Nucleus accumbens (tissue), 56 donors: ENCODE measurements around the gene HNRNPLL.
A peak's percentile ranks its signal among the peaks of the same experiment; 100 is the strongest.
"Not testable (repeated sequence)": the region's sequence is repeated elsewhere in the genome, so short reads cannot be mapped to it uniquely, and the experiment has no call there.

ENCODE experiments used
- DNase-seq, 56 donors: peaks; one replicate each; lab custom pipeline; 2025; lab: John Stamatoyannopoulos, UW

Gene HNRNPLL

DNA sequence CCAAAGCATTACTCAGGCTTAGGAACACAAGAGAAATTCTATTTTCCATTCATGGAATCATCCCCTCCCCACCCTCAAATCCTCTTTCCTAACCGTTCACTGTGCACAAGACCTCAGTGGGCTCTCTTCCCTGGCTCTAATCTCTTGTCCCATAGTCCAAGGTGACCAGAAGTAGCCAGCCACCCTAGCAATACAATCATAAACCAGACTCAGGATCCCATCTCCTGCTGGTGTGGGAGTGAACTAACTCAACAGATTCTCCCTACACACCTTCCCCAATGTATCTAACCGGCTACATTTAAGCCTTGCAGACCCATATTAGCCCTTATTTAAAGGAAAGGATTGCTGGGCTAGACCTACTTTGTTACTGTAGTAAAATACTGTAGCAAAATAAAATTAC is 45.5 kb downstream of the HNRNPLL start:
- DNase-seq = no peak

GRCh38 chr2:38556006-38556801 is 46.5 kb downstream of the HNRNPLL start:
- no peak for DNase-seq

DNA sequence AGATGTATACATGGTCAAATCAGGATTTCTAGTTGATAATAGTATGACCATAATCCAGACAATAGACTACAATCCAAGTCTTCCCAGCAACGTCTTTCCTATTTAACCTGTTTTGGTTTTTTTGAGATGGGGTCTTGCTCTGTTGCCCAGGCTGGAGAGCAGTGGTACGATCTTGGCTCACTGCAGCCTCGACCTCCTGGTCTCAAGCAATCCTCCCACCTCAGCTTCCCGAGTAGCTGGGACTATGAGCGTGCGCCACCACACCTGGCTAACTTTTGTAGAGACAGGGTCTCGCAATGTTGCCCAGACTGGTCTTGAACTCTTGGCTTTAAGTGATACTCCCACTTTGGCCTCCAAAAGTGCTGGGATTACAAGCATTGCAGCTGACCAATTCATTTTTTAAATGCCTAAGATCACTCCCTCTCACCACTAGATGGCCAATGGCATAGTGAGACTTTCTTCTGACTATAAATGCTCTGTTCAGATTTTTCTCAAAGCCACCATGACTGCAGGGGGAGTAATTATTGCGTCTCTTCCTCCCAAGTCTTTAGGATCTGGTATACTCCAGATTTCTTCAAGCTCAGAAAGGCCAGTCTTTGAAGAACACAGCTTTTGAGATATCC is 47.6 kb downstream of the HNRNPLL start:
- no peak for DNase-seq

DNA sequence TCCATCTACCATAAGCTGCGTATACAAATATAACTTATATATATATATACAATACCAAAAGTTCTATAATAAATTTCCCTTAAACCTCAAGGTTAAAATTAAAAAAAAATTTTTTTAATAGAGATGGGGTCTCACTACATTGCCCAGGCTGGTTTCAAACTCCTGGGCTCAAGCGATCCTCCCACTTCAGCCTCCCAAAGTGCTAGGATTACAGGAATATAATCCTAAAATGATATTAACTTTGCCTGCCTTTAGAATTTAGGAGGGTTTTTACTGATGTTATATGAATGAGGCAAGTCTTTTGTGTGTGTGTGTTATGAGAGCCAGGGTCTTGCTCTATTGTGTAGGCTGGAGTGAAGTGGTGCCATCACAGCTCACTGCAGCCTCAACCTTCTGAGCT is 49.2 kb downstream of the HNRNPLL start:
- no peak for DNase-seq

- DNase-seq = no peak
These were observed 50.5 kb downstream of the HNRNPLL start for GRCh38 chr2:38552259-38552658.

GRCh38 chr2:38551746-38552145 is 51.0 kb downstream of the HNRNPLL start:
- DNase-seq = no peak

DNA sequence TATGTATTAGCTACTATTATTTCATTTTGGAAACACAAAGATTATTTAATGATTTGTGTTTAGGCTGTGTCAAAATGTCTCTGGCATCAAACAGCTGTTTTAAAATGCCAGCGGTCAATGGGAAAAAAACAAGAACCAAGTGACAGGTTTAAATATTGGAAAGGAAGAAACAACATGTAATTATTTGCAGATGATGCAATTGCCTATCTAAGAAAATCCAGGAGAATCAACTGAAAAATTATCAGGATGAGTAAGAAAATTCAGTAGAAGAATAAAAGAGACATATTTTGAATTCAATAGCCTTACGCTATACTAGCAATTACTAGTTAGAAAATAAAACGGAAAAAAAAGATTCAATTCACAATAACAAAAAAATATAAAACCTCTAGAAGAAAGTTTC is 51.6 kb downstream of the HNRNPLL start:
- no peak for DNase-seq

- DNase-seq = no peak
These were observed 52.9 kb downstream of the HNRNPLL start for GRCh38 chr2:38549851-38550250.

- no peak for DNase-seq
These were observed 53.5 kb downstream of the HNRNPLL start for GRCh38 chr2:38549071-38549704.

DNA sequence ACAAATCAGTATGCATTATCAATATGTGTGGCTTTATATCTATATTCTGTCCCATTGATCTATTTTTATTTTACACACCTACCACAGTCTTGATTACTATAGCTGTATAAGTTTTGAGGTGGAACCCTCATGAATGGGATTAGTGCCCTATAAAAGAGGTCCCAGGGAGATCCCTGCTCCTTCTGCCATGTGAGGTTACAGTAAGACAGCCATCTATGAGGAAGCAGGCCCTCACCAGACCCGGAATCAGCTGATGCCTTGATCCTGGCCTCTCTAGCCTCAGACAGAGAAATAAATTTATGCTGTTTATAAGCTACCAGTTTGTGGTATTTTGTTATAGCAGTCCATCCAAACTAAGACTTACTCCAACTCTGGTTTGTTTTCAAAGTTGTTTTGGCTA is 54.9 kb downstream of the HNRNPLL start:
- no peak for DNase-seq

DNA sequence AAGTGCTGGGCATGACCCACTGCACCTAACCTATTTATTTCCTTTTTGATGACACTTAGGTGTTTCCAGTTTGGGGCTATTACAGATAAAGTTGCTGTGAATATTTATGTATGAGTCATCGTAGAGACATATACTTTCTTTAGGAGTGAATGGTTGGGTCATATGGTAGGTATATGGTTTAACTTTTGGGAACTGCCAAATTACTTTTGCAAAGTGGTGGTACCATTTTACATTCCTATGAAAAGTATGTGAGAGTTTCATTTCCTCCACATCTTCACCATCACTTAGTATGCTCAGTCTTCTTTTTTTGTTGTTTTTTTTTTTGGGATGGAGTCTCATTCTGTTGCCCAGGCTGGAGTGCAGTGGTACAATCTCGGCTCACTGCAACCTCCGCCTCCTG is 56.1 kb downstream of the HNRNPLL start:
- no peak for DNase-seq

DNA sequence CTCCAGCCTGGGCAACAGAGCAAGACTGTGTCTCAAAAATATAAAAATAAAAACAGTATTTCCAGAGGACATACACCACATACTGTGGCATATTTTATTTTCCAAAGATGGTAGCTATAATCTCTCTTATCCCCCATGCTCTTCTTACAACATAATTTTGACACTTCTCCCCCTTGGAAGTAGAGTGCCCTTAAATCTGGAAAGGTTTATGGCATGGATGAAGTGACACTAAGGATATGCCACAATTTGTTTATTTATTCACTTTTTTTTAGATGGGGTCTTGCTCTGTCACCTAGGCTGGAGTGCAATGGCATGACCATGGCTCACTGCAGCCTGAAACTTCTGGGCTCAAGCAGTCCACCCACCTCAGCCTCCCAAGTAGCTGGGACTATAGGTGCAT is 56.7 kb downstream of the HNRNPLL start:
- DNase-seq = no peak

GRCh38 chr2:38542248-38542631 is 60.5 kb downstream of the HNRNPLL start:
- not testable (repeated sequence) for DNase-seq

GRCh38 chr2:38540580-38541286 is 62.0 kb downstream of the HNRNPLL start:
- DNase-seq = peak in 6 of 56 donors; percentile 4 to 35 (median 19)

- no peak for DNase-seq
These were observed 63.6 kb downstream of the HNRNPLL start for GRCh38 chr2:38539086-38539485.

GRCh38 chr2:38537937-38538525 is 64.7 kb downstream of the HNRNPLL start:
- DNase-seq = no peak

DNA sequence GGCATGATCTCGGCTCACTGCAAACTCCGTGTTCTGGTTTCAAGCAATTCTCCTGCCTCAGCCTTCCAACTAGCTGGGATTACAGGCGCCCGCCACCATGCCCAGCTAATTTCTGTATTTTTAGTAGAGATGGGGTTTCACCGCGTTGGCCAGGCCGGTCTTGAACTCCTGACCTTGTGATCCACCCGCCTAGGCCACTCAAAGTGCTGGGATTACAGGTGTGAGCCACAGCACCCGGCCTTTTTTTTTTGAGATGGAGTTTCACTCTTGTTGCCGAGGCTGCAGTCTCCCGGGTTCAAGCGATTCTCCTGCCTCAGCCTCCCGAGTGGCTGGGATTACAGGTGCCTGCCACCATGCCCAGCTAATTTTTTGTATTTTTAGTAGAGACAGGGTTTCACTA is 65.4 kb downstream of the HNRNPLL start:
- DNase-seq = not testable (repeated sequence)

DNA sequence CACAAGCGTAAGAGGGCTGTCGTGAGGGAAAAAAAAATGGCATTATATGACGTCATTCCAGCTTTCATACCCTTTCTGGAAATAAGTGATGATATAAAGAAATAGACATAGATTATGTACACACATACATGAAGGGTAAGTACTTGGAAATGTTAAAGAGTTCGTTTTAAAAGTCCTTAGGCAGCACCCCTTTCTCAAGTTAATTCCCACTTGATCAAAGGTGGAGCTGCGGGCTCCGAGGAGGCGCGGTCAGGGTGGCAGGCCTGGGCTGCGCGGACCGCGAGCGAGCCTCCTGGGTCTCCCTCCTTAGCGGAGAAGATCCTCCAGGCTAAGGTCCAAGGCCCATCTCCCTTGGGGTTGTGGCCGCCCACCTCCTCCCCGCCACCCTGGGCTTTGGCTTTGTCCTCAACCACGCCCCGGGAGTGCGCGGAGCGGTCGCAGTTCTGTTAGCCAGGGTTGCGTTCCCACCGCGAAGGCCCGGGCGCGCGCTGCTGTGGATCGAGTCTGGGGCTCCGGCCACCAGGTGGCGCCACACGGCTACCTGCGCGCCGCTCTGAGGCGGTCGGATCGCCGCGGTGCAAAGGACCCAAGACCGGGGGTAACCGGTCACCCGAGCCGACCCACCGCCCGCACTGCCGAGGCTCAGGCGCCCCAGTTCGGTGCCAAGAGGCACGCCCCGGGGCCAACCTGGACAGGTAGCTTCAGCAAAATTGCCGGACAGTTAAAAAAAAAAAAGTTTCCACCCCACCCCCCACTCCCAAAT is 66.8 kb downstream of the HNRNPLL start:
- peak in 45 of 56 donors; percentile 10 to 85 (median 44) for DNase-seq

GRCh38 chr2:38535404-38535743 is 67.4 kb downstream of the HNRNPLL start:
- no peak for DNase-seq
